ENCODE data around the gene ANKS1A. TPM values are rescaled to one million over a fixed set of nuclear protein-coding genes. Genes with fewer than 3 reads are reported as not detected.
A peak's percentile ranks its signal among the peaks of the same experiment; 100 is the strongest.

ANKS1A gene
- total RNA-seq, 4 donors from 2014 or later, result 25.7 to 49.7 (median 28.1) TPM

DNA sequence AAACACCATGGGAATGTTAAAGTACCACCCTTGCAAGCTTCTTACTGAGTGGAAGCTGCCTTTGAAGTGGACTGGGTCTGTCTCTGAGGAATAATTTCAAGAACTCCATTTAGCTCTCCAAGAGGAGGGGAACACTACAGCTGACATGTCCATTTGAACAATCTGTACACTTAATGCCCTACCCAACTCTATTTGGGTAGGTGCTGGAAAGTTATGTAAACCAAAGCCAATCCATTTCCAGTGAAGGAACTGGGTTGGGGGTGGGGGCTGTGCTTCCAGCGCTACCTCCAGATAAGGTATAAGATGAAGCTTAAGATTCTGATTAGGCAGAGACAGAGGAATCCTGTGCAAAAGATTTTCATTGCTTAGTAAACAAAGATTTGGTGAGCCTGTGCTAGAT lies 130.1 kb downstream of the ANKS1A start:
- ATAC-seq (ENCODE audit: low FRiP score) (no peak), DNase-seq (ENCODE audit: low spot score) (no peak)
- no peak for TF ChIP-seq CTCF (IDR thresholded peaks at IDR 0.05)

DNA sequence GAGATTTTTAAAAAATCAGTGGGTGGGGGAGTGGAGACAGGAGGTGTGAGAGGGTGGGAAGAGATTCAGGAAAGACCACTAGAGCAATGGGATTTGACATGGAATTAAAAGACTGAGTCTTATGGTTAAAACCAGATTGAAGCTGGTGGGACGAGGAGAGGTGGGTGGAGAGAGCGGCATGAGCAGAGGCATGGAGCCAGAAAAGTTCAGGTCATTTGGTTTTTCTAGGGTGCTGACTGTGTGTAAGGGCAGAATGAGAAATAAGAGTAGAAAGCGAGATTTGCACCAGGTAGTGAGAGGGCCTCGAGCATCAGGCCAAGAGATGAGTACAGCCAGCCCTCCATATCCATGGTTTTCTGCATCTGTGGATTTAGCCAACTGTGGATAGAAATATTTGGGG lies 130.8 kb downstream of the ANKS1A start:
- no peak for DNase-seq (ENCODE audit: low spot score)
- ATAC-seq (ENCODE audit: low FRiP score), result no peak
- TF ChIP-seq CTCF (IDR thresholded peaks at IDR 0.05), result no peak

DNA sequence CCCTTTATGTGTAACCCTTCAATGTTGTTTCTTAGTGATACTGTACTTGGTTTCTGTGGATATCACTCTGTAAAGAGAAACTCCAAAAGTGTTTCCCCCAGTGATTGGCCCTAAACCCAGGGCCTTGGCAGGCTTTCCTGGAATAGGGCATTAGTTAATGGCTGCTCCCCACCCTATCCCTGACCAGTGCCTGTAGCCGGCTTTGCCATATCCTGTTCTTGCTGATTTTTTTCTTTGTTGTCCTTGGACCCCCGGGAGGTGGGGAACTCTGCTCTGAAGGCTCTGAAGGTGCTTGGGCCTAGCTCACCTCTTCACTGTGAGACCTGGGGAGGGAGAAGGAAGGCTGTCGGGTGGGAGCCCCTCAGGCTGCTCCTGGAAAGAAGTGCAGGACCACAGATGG lies 131.9 kb downstream of the ANKS1A start:
- no peak for DNase-seq (ENCODE audit: low spot score)
- ATAC-seq (ENCODE audit: low FRiP score), result no peak
- no peak for TF ChIP-seq CTCF (IDR thresholded peaks at IDR 0.05)

- no peak for DNase-seq (ENCODE audit: low spot score)
- TF ChIP-seq CTCF (IDR thresholded peaks at IDR 0.05), result no peak
- ATAC-seq (ENCODE audit: low FRiP score), result no peak
Measured at GRCh38 chr6:35023091-35024000, 134.3 kb downstream of the ANKS1A start.

- DNase-seq (ENCODE audit: low spot score) (no peak), ATAC-seq (ENCODE audit: low FRiP score) (peak; percentile 52)
Measured at GRCh38 chr6:35024551-35025054, 135.5 kb downstream of the ANKS1A start.

DNA sequence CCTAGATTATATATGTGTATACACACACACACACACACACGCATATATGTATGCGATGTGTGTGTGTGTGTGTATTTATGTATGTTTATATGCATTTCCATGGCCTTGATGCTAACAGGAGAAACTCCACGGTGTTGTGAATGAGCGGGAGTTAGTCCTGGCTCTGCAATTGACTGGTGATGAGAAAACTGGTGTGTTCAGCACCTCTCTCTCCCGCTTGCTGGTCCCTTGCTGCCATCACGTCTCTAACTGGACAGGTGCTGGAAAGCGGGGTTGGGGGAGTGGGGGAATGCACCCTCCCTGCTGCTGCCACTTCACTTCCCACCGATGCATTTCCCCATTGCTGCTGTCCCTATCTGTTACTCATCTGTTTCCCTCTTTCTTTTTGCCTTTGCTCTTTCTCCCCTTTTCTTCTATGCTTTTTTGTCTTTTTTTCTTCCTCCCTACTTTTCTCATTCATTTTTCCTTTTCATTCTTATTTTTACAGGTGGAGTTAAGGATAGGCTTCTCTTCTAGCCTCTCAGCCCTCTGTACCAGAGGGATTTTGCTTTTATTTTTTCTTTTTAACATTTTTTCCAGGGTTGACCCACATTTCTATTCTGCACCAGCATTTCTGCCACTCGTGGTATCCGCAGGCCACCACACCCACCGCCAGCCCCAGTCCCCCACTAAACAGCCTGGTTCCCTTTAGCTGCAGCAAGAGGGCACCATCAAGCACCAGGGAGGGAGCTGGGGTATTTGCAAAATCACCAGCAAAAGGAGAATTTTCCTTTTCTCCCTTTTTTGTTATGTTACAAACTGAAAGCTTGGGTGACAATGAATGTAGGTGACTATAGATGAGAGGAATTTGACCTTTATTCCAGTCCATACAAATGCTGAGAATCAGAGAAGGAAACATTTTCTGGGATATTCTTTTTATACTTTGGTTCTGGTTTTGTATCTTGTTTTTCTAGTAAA lies 136.5 kb downstream of the ANKS1A start:
- no peak for ATAC-seq (ENCODE audit: low FRiP score)
- TF ChIP-seq CTCF (IDR thresholded peaks at IDR 0.05), result no peak

More at GRCh38 chr6:35024551-35025054, 135.5 kb downstream of the ANKS1A start:
- no peak for TF ChIP-seq CTCF (IDR thresholded peaks at IDR 0.05)

More for the DNA sequence above, 136.5 kb downstream of the ANKS1A start:
- no peak for DNase-seq (ENCODE audit: low spot score)
